Stimulated activated CD8-positive, alpha-beta memory T cell treated with anti-CD3 and anti-CD28 coated beads, Interleukin-15, amount 100 ng/mL, for 48 hours (primary cell): Measurements from ENCODE around the gene ADAM15.

Experiments used
- DNase-seq, 2 donors: peaks; one replicate each; pipeline ENCODE4 v3.0.0-alpha.2; 2020; ENCODE audit warnings: low read depth in 2 of 2

ADAM15 gene

GRCh38 chr1:155073377-155074242, 22.5 kb downstream of the ADAM15 start:
- DNase-seq = no peak

GRCh38 chr1:155075535-155075934, 24.4 kb downstream of the ADAM15 start:
- no peak for DNase-seq

- no peak for DNase-seq
These were observed 25.3 kb downstream of the ADAM15 start for GRCh38 chr1:155076371-155076770.

- DNase-seq = no peak
These were observed 26.2 kb downstream of the ADAM15 start for GRCh38 chr1:155077346-155077745.

GRCh38 chr1:155077758-155078445, 26.8 kb downstream of the ADAM15 start:
- no peak for DNase-seq

GRCh38 chr1:155078469-155079209, 27.5 kb downstream of the ADAM15 start, which contains the start of gene EFNA3:
TSS of gene EFNA3 (plus strand) at chr1:155078837. CDS start at chr1:155078942, 105 bp downstream.
- peak in 1 of 2 donors; percentile 49 for DNase-seq

GRCh38 chr1:155079210-155079486, 28.0 kb downstream of the ADAM15 start:
- no peak for DNase-seq

- no peak for DNase-seq
These were observed 28.6 kb downstream of the ADAM15 start for GRCh38 chr1:155079487-155080311.

- DNase-seq = no peak
These were observed 29.5 kb downstream of the ADAM15 start for GRCh38 chr1:155080312-155081228.

GRCh38 chr1:155081472-155082300, 30.6 kb downstream of the ADAM15 start:
- DNase-seq = no peak

- DNase-seq = no peak
These were observed 31.4 kb downstream of the ADAM15 start for GRCh38 chr1:155082301-155083051.

- DNase-seq = no peak
These were observed 32.0 kb downstream of the ADAM15 start for GRCh38 chr1:155083052-155083541.

GRCh38 chr1:155083865-155084721, 33.0 kb downstream of the ADAM15 start:
- no peak for DNase-seq

- DNase-seq = peak; percentile 85 to 87
These were observed 33.8 kb downstream of the ADAM15 start for GRCh38 chr1:155084722-155085503.

GRCh38 chr1:155085504-155086127, 34.5 kb downstream of the ADAM15 start:
- DNase-seq = peak; percentile 64 to 65

GRCh38 chr1:155086128-155086741, 35.1 kb downstream of the ADAM15 start:
- DNase-seq = peak; percentile 68 to 71
